ENCODE measurements around the gene TLE3. TPM values are rescaled to one million over a fixed set of nuclear protein-coding genes. Genes with fewer than 3 reads are reported as not detected.

Gene TLE3
- total RNA-seq, 1 experiment from 2014 or later, result 98.2 TPM

- peaks cover 6% of the 10 kb centered on the region for H3K23me2 ChIP-seq (ENCODE audit: insufficient read length, low read depth, low read length, poor library complexity, severe bottlenecking)
- WGBS (ENCODE audit: extremely low coverage, insufficient read length, low lambda C conversion rate), result no CpG with 5 or more reads among the region's 8 CpGs
- H4K8ac ChIP-seq (replicated peaks; ENCODE audit: insufficient read length, low read depth, low read length), result no peak overlapping the region
- 0 out of 2 replicates have a peak, but pooled peaks cover 2% of the 10 kb centered on the region for H3K27me3 ChIP-seq (ENCODE audit: insufficient read depth, low read length)
- no peak overlapping the region for H4K5ac ChIP-seq (ENCODE audit: insufficient read length, low read depth, low read length)
- no peak overlapping the region for H3K4ac ChIP-seq (ENCODE audit: low read depth, low read length)
- no peak overlapping the region for H2BK12ac ChIP-seq (ENCODE audit: insufficient read length, low read depth, low read length)
- no peak overlapping the region for H3K23ac ChIP-seq (ENCODE audit: insufficient read length, low read depth, low read length)
- no peak for TF ChIP-seq CTCF (conservative IDR thresholded peaks at IDR 0.05)
- H3K27ac ChIP-seq (ENCODE audit: insufficient read length, low read depth, low read length), result no peak overlapping the region
- no peak for DNase-seq
- no peak overlapping the region for H2BK20ac ChIP-seq (ENCODE audit: low read depth, low read length, poor library complexity, severe bottlenecking)
- H2BK120ac ChIP-seq (ENCODE audit: low read depth, low read length, poor library complexity, severe bottlenecking), result no peak overlapping the region
- Mint-ChIP-seq H3K4me1 (peaks cover 86 to 89% of the 10 kb centered on the region in 2 experiments), H3K4me3 (peak overlapping the region in 1 of 2 experiments; percentile 50; a peak in 3 of 5 replicates), H3K27me3 (ENCODE audit: low read depth) (peaks cover 11% of the 10 kb centered on the region), H3K9me3 (no peaks in the 10 kb centered on the region), H3K27ac (no peak overlapping the region), H3K36me3 (ENCODE audit: insufficient read depth in 1 of 3, low read depth in 3 of 3) (peaks cover 32 to 76% (median 65%) of the 10 kb centered on the region in 3 experiments)
- no peak overlapping the region for H3K9ac ChIP-seq (ENCODE audit: extremely low read depth, insufficient read length, low read length)
- H4K91ac ChIP-seq (ENCODE audit: insufficient read length, low read depth, low read length), result no peak overlapping the region
- no peak overlapping the region for H2AK5ac ChIP-seq (ENCODE audit: insufficient read length, low read length)
- peaks cover 7% of the 10 kb centered on the region for H3K79me1 ChIP-seq (ENCODE audit: insufficient read depth, low read depth, low read length, poor library complexity, severe bottlenecking)
- H3K79me2 ChIP-seq (ENCODE audit: insufficient read depth, low read length), result peaks cover 13% of the 10 kb centered on the region; the same call in 1 of the 2 replicates
- no peak overlapping the region for H3K14ac ChIP-seq (ENCODE audit: insufficient read depth, low read length)
- H4K20me1 ChIP-seq (ENCODE audit: control insufficient read depth, insufficient read depth, insufficient read length), result no peaks in the 10 kb centered on the region
- H3K9me3 ChIP-seq (ENCODE audit: control insufficient read depth, low read depth, low read length), result no peaks in the 10 kb centered on the region
- no peak overlapping the region for H2AFZ ChIP-seq (ENCODE audit: low read length)
- no peak overlapping the region for H3K18ac ChIP-seq (ENCODE audit: insufficient read length, low read depth, low read length)
- H2BK5ac ChIP-seq (ENCODE audit: insufficient read length, low read length), result no peak overlapping the region
- H2BK15ac ChIP-seq (ENCODE audit: low read depth, low read length), result no peak overlapping the region
- peak overlapping the region; percentile 27 for H3K4me2 ChIP-seq (ENCODE audit: insufficient read depth, insufficient read length, low read length)
- no peak overlapping the region for H3K56ac ChIP-seq (ENCODE audit: insufficient read length, low read depth, low read length)
- peaks cover 41% of the 10 kb centered on the region for H3K4me1 ChIP-seq (ENCODE audit: insufficient read depth, low read length)
- H3T11ph ChIP-seq (ENCODE audit: low read length), result no peak overlapping the region
Measured at GRCh38 chr15:70090436-70091296, 7.1 kb downstream of the TLE3 start.

All from H9 (cell line).